ENCODE data around the gene GLUL. TPM values are rescaled to one million over a fixed set of nuclear protein-coding genes. Genes with fewer than 3 reads are reported as not detected.
A peak's percentile ranks its signal among the peaks of the same experiment; 100 is the strongest.

The GLUL gene
- total and polyA plus RNA-seq, 2 of the 4 experiments (the other 2 are of a cell fraction) = 131 to 385 TPM

GRCh38 chr1:182413486-182413885, 21.9 kb upstream of the GLUL start:
- Histone ChIP-seq H3K23ac (ENCODE audit: low read depth, low read length) (no peak overlapping the region), H3K18ac (ENCODE audit: low read depth, low read length) (no peak overlapping the region), H2AFZ (replicated peaks; ENCODE audit: low read length, poor library complexity) (peak overlapping the region; percentile 43), H2BK20ac (ENCODE audit: low read depth, low read length) (no peak overlapping the region), H3K56ac (ENCODE audit: extremely low read depth, insufficient read depth, low read length) (no peak overlapping the region), H3K27me3 (ENCODE audit: control insufficient read depth, insufficient read depth, low read length) (no peaks in the 10 kb centered on the region; the same call in 1 of the 2 replicates), H2AK5ac (ENCODE audit: low read depth, low read length) (no peak overlapping the region), H2BK5ac (ENCODE audit: low read depth, low read length, poor library complexity, severe bottlenecking) (no peak overlapping the region), H3K4me3 (ENCODE audit: insufficient read depth, low read depth, low read length) (no peak overlapping the region), H4K20me1 (ENCODE audit: insufficient read depth, low read length) (no peaks in the 10 kb centered on the region), H3K4ac (ENCODE audit: low read depth, low read length) (no peak overlapping the region), H2AK9ac (replicated peaks; ENCODE audit: low read depth, low read length, poor library complexity) (no peak overlapping the region), H3K79me1 (ENCODE audit: low read depth in 1 of 2, low read length in 2 of 2) (no peaks in the 10 kb centered on the region), H3K27ac (ENCODE audit: insufficient read depth, low read length) (no peak overlapping the region), H4K5ac (ENCODE audit: low read depth, low read length) (no peak overlapping the region), H3K14ac (replicated peaks; ENCODE audit: low read depth, low read length) (no peak overlapping the region), H2BK120ac (ENCODE audit: low read depth, low read length) (no peak overlapping the region), H3K4me2 (ENCODE audit: low read depth, low read length) (no peak overlapping the region), H3K9ac (ENCODE audit: low read depth, low read length) (no peak overlapping the region), H2BK15ac (ENCODE audit: low read depth, low read length) (no peak overlapping the region), H3K4me1 (ENCODE audit: control insufficient read depth, insufficient read depth, low read length) (no peaks in the 10 kb centered on the region), H3K9me1 (ENCODE audit: insufficient read depth, low read length) (no peaks in the 10 kb centered on the region), H4K91ac (ENCODE audit: insufficient read depth, low read depth, low read length) (no peak overlapping the region), H4K8ac (ENCODE audit: low read depth in 2 of 2, low read length in 2 of 2) (no peak overlapping the region), H3K36me3 (ENCODE audit: control insufficient read depth, insufficient read depth, low read length) (no peaks in the 10 kb centered on the region), H3K9me3 (ENCODE audit: control insufficient read depth, insufficient read depth, low read length) (no peaks in the 10 kb centered on the region)
- no peak for ATAC-seq (ENCODE audit: low read depth)
- CTCF ChIA-PET = interaction anchor here (0.6 to 1.5 kb wide), 2 partner anchors 17 to 260 kb away, joined by 3 read pairs; no protein-coding TSS in a partner anchor
- POLR2A ChIA-PET (ENCODE audit: unreplicated experiment) = no interaction called here
- intact Hi-C loops (cut with micrococcal nuclease) (no loop called here), dilution Hi-C loops (cut with HindIII; ENCODE audit: low sequenced_read_pairs, unreplicated experiment) (no loop called here), in situ Hi-C loops (cut with MboI; ENCODE audit: low sequenced_read_pairs) (no loop called here)
- no peak for DNase-seq
- 60% methylated on average over 1 of the region's 3 CpGs; no CpG with 5 or more reads in 1 of the 2 experiments for WGBS, 2 experiments (ENCODE audit: extremely low coverage in 2 of 2, insufficient read length in 1 of 2)
- no peak for TF ChIP-seq RCOR1 (IDR thresholded peaks at IDR 0.05; ENCODE audit: insufficient replicate concordance, low read length)
- no peak for TF ChIP-seq NFE2L2 (IDR thresholded peaks at IDR 0.05; ENCODE audit: low read depth, low read length)
- TF ChIP-seq RFX5 (IDR thresholded peaks at IDR 0.05; ENCODE audit: low read depth, low read length) = no peak
- no peak for TF ChIP-seq BHLHE40 (IDR thresholded peaks at IDR 0.05; ENCODE audit: low read depth, low read length)
- no peak for TF ChIP-seq CEBPB (IDR thresholded peaks at IDR 0.05; ENCODE audit: low read depth, low read length)
- TF ChIP-seq USF2 (IDR thresholded peaks at IDR 0.05; ENCODE audit: low read depth, low read length) = no peak
- no peak for TF ChIP-seq POLR2A (IDR thresholded peaks at IDR 0.05; ENCODE audit: low read depth, low read length)
- no peak for TF ChIP-seq FOS (IDR thresholded peaks at IDR 0.05; ENCODE audit: low read depth, low read length)
- no peak for TF ChIP-seq MXI1 (IDR thresholded peaks at IDR 0.05; ENCODE audit: borderline replicate concordance, low read depth, low read length)
- TF ChIP-seq CHD1 (IDR thresholded peaks at IDR 0.05; ENCODE audit: low read depth, low read length) = no peak
- no peak for TF ChIP-seq MAZ (IDR thresholded peaks at IDR 0.05; ENCODE audit: borderline replicate concordance, low read depth, low read length)
- TF ChIP-seq ELK1 (IDR thresholded peaks at IDR 0.05; ENCODE audit: borderline replicate concordance, low read depth, low read length) = no peak
- no peak for TF ChIP-seq MAFK (IDR thresholded peaks at IDR 0.05; ENCODE audit: low read depth, low read length)
- no peak for TF ChIP-seq RAD21 (IDR thresholded peaks at IDR 0.05; ENCODE audit: low read length)
- no peak for TF ChIP-seq CTCF (conservative IDR thresholded peaks at IDR 0.05; ENCODE audit: low read depth, low read length)
- TF ChIP-seq SMC3 (IDR thresholded peaks at IDR 0.05; ENCODE audit: low read depth, low read length) = no peak
- no TSS peak for BruUV-seq (replicated peaks)
